WTC11 (cell line): ENCODE data around the gene AZIN2. TPM values are rescaled to one million over a fixed set of nuclear protein-coding genes. Genes with fewer than 3 reads are reported as not detected.
A peak's percentile ranks its signal among the peaks of the same experiment; 100 is the strongest.

ENCODE experiments used
- ATAC-seq: fragments of 200-7000 bp; cut with Tn5 transposase; 2 replicates; pipeline ENCODE4 v1.10.0; 2021; ENCODE audit warnings: mild to moderate bottlenecking, moderate library complexity
- CTCF ChIA-PET: fragments of 300-600 bp; sonication (Branson Sonifier 250); formaldehyde crosslinking; loops from one replicate; lab custom pipeline; 2021; ENCODE audit warnings: antibody characterized with exemption; lab: Charles Lee
- POLR2A ChIA-PET: fragments of 350-600 bp; sonication (Branson Sonifier 250); formaldehyde crosslinking; loops from one replicate; lab custom pipeline; 2021; ENCODE audit warnings: antibody characterized with exemption; lab: Charles Lee
- DNase-seq: peaks from one replicate; pipeline ENCODE4 v3.0.0; 2021; ENCODE audit warnings: low spot score
- H3K27ac Mint-ChIP-seq: 2 replicates; pipeline ENCODE4 v1.8.0; 2021; ENCODE audit warnings: mixed read lengths
- H3K27me3 Mint-ChIP-seq: 2 replicates; pipeline ENCODE4 v1.8.0; 2021; ENCODE audit warnings: low read depth, mild to moderate bottlenecking, moderate library complexity, mixed read lengths
- H3K36me3 Mint-ChIP-seq: 2 replicates; pipeline ENCODE4 v1.8.0; 2021; ENCODE audit warnings: mixed read lengths
- H3K4me1 Mint-ChIP-seq: 2 replicates; pipeline ENCODE4 v1.8.0; 2022; ENCODE audit warnings: mixed read lengths
- H3K4me3 Mint-ChIP-seq: 2 replicates; pipeline ENCODE4 v1.8.0; 2021; ENCODE audit warnings: mild to moderate bottlenecking, moderate library complexity, mixed read lengths
- H3K9me3 Mint-ChIP-seq: 2 replicates; pipeline ENCODE4 v1.8.0; 2021; ENCODE audit warnings: mixed read lengths
- ATF2 ChIP-seq: sonication (generic); formaldehyde crosslinking; IDR thresholded peaks from 2 replicates; pipeline ENCODE4 v1.8.1; 2022; ENCODE audit warnings: low read depth, missing genetic modification reagents, borderline replicate concordance
- ATF6 ChIP-seq: sonication (generic); formaldehyde crosslinking; IDR thresholded peaks from 2 replicates; pipeline ENCODE4 v1.8.1; 2023; ENCODE audit warnings: mild to moderate bottlenecking, missing genetic modification reagents
- CBFB ChIP-seq: sonication (generic); formaldehyde crosslinking; IDR thresholded peaks from 2 replicates; pipeline ENCODE4 v1.8.1; 2022; ENCODE audit warnings: mild to moderate bottlenecking, low read depth, missing genetic modification reagents
- E2F5 ChIP-seq: sonication (generic); formaldehyde crosslinking; IDR thresholded peaks from 2 replicates; pipeline ENCODE4 v1.8.1; 2022; ENCODE audit warnings: mild to moderate bottlenecking, moderate library complexity, missing genetic modification reagents
- ELF4 ChIP-seq: sonication (generic); formaldehyde crosslinking; IDR thresholded peaks from 2 replicates; pipeline ENCODE4 v1.8.1; 2022; ENCODE audit warnings: low read depth, mild to moderate bottlenecking, moderate library complexity, missing genetic modification reagents
- FOXJ3 ChIP-seq: sonication (generic); formaldehyde crosslinking; IDR thresholded peaks from 2 replicates; pipeline ENCODE4 v1.9.0; 2021; ENCODE audit warnings: missing genetic modification reagents, mild to moderate bottlenecking, borderline replicate concordance
- GRHL2 ChIP-seq: fragments of 250-450 bp; sonication (Bioruptor Pico); IDR thresholded peaks from 2 replicates; pipeline ENCODE4 v1.8.0; 2022; ENCODE audit warnings: mild to moderate bottlenecking, moderate library complexity; ENCODE audit not compliant: insufficient replicate concordance, severe bottlenecking
- JAZF1 ChIP-seq: fragments of 250-450 bp; sonication (Bioruptor Pico); IDR thresholded peaks from 2 replicates; pipeline ENCODE4 v1.9.0; 2021; ENCODE audit warnings: moderate library complexity, mild to moderate bottlenecking, inconsistent platforms
- KAT7 ChIP-seq: sonication (generic); formaldehyde crosslinking; IDR thresholded peaks from 2 replicates; pipeline ENCODE4 v1.8.1; 2023; ENCODE audit warnings: missing genetic modification reagents, mild to moderate bottlenecking, borderline replicate concordance
- MAX ChIP-seq: sonication (generic); formaldehyde crosslinking; IDR thresholded peaks from 2 replicates; pipeline ENCODE4 v1.8.0; 2022; ENCODE audit warnings: mild to moderate bottlenecking, missing genetic modification reagents
- NR2C2 ChIP-seq: sonication (generic); formaldehyde crosslinking; IDR thresholded peaks from 2 replicates; pipeline ENCODE4 v1.8.0; 2022; ENCODE audit warnings: mild to moderate bottlenecking, missing genetic modification reagents
- RORB ChIP-seq: fragments of 250-450 bp; sonication (Bioruptor Pico); IDR thresholded peaks from 2 replicates; pipeline ENCODE4 v1.9.0; 2021; ENCODE audit warnings: mild to moderate bottlenecking
- SMAD3 ChIP-seq: sonication (generic); formaldehyde crosslinking; IDR thresholded peaks from 2 replicates; pipeline ENCODE4 v1.8.0; 2022; ENCODE audit warnings: missing genetic modification reagents, mild to moderate bottlenecking, borderline replicate concordance
- USF1 ChIP-seq: sonication (generic); formaldehyde crosslinking; IDR thresholded peaks from 2 replicates; pipeline ENCODE4 v1.8.0; 2022; ENCODE audit warnings: mild to moderate bottlenecking, missing genetic modification reagents
- ZBTB43 ChIP-seq: sonication (generic); formaldehyde crosslinking; IDR thresholded peaks from 2 replicates; pipeline ENCODE4 v1.8.1; 2023; ENCODE audit warnings: mild to moderate bottlenecking, missing genetic modification reagents
- ZNF219 ChIP-seq: sonication (generic); formaldehyde crosslinking; IDR thresholded peaks from 2 replicates; pipeline ENCODE4 v1.8.0; 2023; ENCODE audit warnings: missing genetic modification reagents, mild to moderate bottlenecking, borderline replicate concordance
- ZNF232 ChIP-seq: sonication (generic); formaldehyde crosslinking; IDR thresholded peaks from 2 replicates; pipeline ENCODE4 v1.8.0; 2022; ENCODE audit warnings: mild to moderate bottlenecking, missing genetic modification reagents
- ZNF317 ChIP-seq: sonication (generic); formaldehyde crosslinking; IDR thresholded peaks from 2 replicates; pipeline ENCODE4 v1.8.1; 2023; ENCODE audit warnings: low read depth, mild to moderate bottlenecking, moderate library complexity, missing genetic modification reagents, borderline replicate concordance
- ZNF425 ChIP-seq: fragments of 250-450 bp; sonication (Bioruptor Pico); conservative IDR thresholded peaks from 2 replicates; pipeline ENCODE4 v1.9.0; 2021; ENCODE audit warnings: mild to moderate bottlenecking
- total RNA-seq: library from RNA; stranded (reverse); gene quantifications from 3 replicates; pipeline ENCODE4 v1.2.3, GENCODE V29; 2021

AZIN2 gene
- total RNA-seq, 1 experiment from 2014 or later = 1.7 TPM

GRCh38 chr1:33081554-33082305 lies 777 bp downstream of the AZIN2 start:
- H3K27ac Mint-ChIP-seq = no peak overlapping the region
- TF ChIP-seq ATF6 (CRISPR knock-in tag) = no peak
- 0 out of 2 replicates have a peak, but pooled peaks have one; percentile 17 for TF ChIP-seq E2F5
- TF ChIP-seq, all 79 proteins: peak for 1
- peaks cover 75% of the 10 kb centered on the region for H3K27me3 Mint-ChIP-seq
- peak overlapping the region; percentile 79 for H3K4me3 Mint-ChIP-seq
- ChIA-PET POLR2A (interaction anchor here (0.6 to 1.2 kb wide), 2 partner anchors 155 to 156 kb away, joined by 4 read pairs; no protein-coding TSS in a partner anchor), CTCF (interaction anchor here (0.7 to 1.9 kb wide), 13 partner anchors 12 to 261 kb away, joined by 3 to 21 read pairs (median 7); partner anchors contain the start of gene HPCA)
- 0 out of 2 replicates have a peak, but pooled peaks have one; percentile 1 for ATAC-seq
- H3K36me3 Mint-ChIP-seq = no peaks in the 10 kb centered on the region
- peaks cover 12% of the 10 kb centered on the region for H3K4me1 Mint-ChIP-seq
- DNase-seq = peak; percentile 33
- no peaks in the 10 kb centered on the region for H3K9me3 Mint-ChIP-seq

- POLR2A ChIA-PET = interaction anchor here (0.6 to 0.8 kb wide), 2 partner anchors 156 to 188 kb away, joined by 4 read pairs; no protein-coding TSS in a partner anchor
- Mint-ChIP-seq H3K36me3 (no peaks in the 10 kb centered on the region), H3K9me3 (no peaks in the 10 kb centered on the region), H3K4me1 (peaks cover 12% of the 10 kb centered on the region), H3K27me3 (peaks cover 72% of the 10 kb centered on the region), H3K4me3 (peak overlapping the region; percentile 79; the same call in 1 of the 2 replicates), H3K27ac (no peak overlapping the region)
- TF ChIP-seq ATF2 (CRISPR knock-in tag) (no peak), ELF4 (CRISPR knock-in tag) (no peak), CBFB (CRISPR knock-in tag) (no peak), MAX (CRISPR knock-in tag) (no peak), JAZF1 (no peak), ZNF232 (no peak), ZNF219 (CRISPR knock-in tag) (no peak), ZBTB43 (CRISPR knock-in tag) (no peak)
- CTCF ChIA-PET = interaction anchor here (1.0 to 1.9 kb wide), 4 partner anchors 26 to 206 kb away, joined by 4 to 9 read pairs (median 6); no protein-coding TSS in a partner anchor
- ATAC-seq = no peak
- no peak for DNase-seq
These were observed 1.7 kb downstream of the AZIN2 start for GRCh38 chr1:33082575-33083108.

GRCh38 chr1:33085332-33085731 lies 4.4 kb downstream of the AZIN2 start:
- DNase-seq = no peak
- Mint-ChIP-seq H3K27me3 (peaks cover 60% of the 10 kb centered on the region), H3K4me1 (peaks cover 16% of the 10 kb centered on the region), H3K4me3 (no peak overlapping the region), H3K27ac (no peak overlapping the region), H3K36me3 (no peaks in the 10 kb centered on the region), H3K9me3 (no peaks in the 10 kb centered on the region)
- ChIA-PET CTCF (interaction anchor here (0.6 to 2.4 kb wide), 21 partner anchors 7 to 1445 kb away, joined by 3 to 36 read pairs (median 6); no protein-coding TSS in a partner anchor), POLR2A (interaction anchor here (0.5 kb wide), 1 partner anchor 131 kb away, joined by 5 read pairs; no protein-coding TSS in a partner anchor)
- ATAC-seq = no peak
- TF ChIP-seq USF1 (CRISPR knock-in tag) (no peak), NR2C2 (CRISPR knock-in tag) (no peak), ZNF317 (CRISPR knock-in tag) (no peak), FOXJ3 (no peak), ZNF425 (CRISPR knock-in tag) (no peak), GRHL2 (CRISPR knock-in tag) (no peak), E2F5 (no peak), KAT7 (CRISPR knock-in tag) (no peak), SMAD3 (no peak), ZNF232 (no peak), RORB (CRISPR knock-in tag) (no peak)
